ENCODE measurements around the gene PIK3C2G. TPM values are rescaled to one million over a fixed set of nuclear protein-coding genes. Genes with fewer than 3 reads are reported as not detected.

The PIK3C2G gene
- total RNA-seq, 1 experiment from 2014 or later = not detected

DNA sequence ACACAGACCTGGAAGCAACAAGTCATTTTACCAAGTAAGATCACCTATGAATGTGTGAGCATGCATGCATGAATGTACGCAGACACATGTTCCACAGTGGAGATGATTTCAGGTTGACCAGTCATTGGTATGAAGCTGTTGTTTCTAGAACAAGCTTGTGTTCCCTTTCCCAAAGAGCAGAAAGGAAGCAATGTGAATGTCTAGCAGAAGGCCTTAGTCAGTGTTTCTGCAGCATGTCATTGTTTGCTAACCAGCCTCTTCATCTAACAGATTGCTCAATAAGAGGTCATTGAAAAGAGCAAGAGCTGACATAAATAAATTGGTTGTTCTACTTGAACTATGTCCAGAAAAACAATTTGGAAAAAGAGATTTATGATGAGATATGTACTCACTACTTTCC is 285.1 kb downstream of the PIK3C2G start:
- no peaks in the 10 kb centered on the region for H3K27me3 ChIP-seq (ENCODE audit: insufficient read depth, low read length)
- no peaks in the 10 kb centered on the region for H4K20me1 ChIP-seq (ENCODE audit: insufficient read depth)
- no TSS peak for BruUV-seq (replicated peaks)
- ChIA-PET POLR2A (no interaction called here), RAD21 (ENCODE audit: low non-redundant PET in 1 of 2, low total read pairs in 2 of 2, uncharacterized antibody in 2 of 2, unreplicated experiment in 2 of 2) (no interaction called here), CTCF (no interaction called here)
- no peak for ATAC-seq
- no peaks in the 10 kb centered on the region for H3K4me1 ChIP-seq (ENCODE audit: control insufficient read depth in 1 of 2, insufficient read depth in 2 of 2, low read length in 2 of 2)
- intact Hi-C loops (cut with micrococcal nuclease) = no loop called here
- H3K9me2 ChIP-seq (ENCODE audit: insufficient read depth) = no peaks in the 10 kb centered on the region
- TF ChIP-seq RAD21 (IDR thresholded peaks at IDR 0.05; ENCODE audit: low read depth) = no peak
- no peak for TF ChIP-seq ELF1 (IDR thresholded peaks at IDR 0.05; ENCODE audit: borderline replicate concordance, low read depth)
- TF ChIP-seq YY1 (IDR thresholded peaks at IDR 0.05; ENCODE audit: extremely low read depth, insufficient replicate concordance, low read depth, low read length) = no peak
- no peak for TF ChIP-seq CEBPB (IDR thresholded peaks at IDR 0.05; ENCODE audit: low read depth)
- TF ChIP-seq POLR2AphosphoS5 (IDR thresholded peaks at IDR 0.05; ENCODE audit: low read depth, low read length) = no peak
- TF ChIP-seq SIN3A (IDR thresholded peaks at IDR 0.05; ENCODE audit: low read depth) = no peak
- TF ChIP-seq, protein P1, sequence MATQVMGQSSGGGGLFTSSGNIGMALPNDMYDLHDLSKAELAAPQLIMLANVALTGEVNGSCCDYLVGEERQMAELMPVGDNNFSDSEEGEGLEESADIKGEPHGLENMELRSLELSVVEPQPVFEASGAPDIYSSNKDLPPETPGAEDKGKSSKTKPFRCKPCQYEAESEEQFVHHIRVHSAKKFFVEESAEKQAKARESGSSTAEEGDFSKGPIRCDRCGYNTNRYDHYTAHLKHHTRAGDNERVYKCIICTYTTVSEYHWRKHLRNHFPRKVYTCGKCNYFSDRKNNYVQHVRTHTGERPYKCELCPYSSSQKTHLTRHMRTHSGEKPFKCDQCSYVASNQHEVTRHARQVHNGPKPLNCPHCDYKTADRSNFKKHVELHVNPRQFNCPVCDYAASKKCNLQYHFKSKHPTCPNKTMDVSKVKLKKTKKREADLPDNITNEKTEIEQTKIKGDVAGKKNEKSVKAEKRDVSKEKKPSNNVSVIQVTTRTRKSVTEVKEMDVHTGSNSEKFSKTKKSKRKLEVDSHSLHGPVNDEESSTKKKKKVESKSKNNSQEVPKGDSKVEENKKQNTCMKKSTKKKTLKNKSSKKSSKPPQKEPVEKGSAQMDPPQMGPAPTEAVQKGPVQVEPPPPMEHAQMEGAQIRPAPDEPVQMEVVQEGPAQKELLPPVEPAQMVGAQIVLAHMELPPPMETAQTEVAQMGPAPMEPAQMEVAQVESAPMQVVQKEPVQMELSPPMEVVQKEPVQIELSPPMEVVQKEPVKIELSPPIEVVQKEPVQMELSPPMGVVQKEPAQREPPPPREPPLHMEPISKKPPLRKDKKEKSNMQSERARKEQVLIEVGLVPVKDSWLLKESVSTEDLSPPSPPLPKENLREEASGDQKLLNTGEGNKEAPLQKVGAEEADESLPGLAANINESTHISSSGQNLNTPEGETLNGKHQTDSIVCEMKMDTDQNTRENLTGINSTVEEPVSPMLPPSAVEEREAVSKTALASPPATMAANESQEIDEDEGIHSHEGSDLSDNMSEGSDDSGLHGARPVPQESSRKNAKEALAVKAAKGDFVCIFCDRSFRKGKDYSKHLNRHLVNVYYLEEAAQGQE (IDR thresholded peaks at IDR 0.05; ENCODE audit: low read depth) = no peak
- TF ChIP-seq POLR2A (IDR thresholded peaks at IDR 0.05; ENCODE audit: borderline replicate concordance, extremely low read depth, insufficient read depth, insufficient read length) = no peak
- H3K79me2 ChIP-seq (ENCODE audit: insufficient read depth, low read length) = no peaks in the 10 kb centered on the region
- H3K4me2 ChIP-seq (ENCODE audit: low read length) = no peak overlapping the region
- H3K9ac ChIP-seq (ENCODE audit: low read length) = no peak overlapping the region
- H2AFZ ChIP-seq (ENCODE audit: low read depth, low read length, poor library complexity, severe bottlenecking) = no peak overlapping the region
- no peak overlapping the region for H3K4me3 ChIP-seq (replicated peaks in 1 of 2; ENCODE audit: low read depth in 1 of 2, low read length in 2 of 2)
- H3K36me3 ChIP-seq (ENCODE audit: control insufficient read depth in 1 of 2, insufficient read depth in 2 of 2, low read length in 2 of 2) = no peaks in the 10 kb centered on the region
- no peaks in the 10 kb centered on the region for H3K9me3 ChIP-seq (ENCODE audit: control insufficient read depth in 1 of 2, insufficient read depth in 1 of 2, low read depth in 1 of 2, low read length in 2 of 2)
- no peak for DNase-seq (ENCODE audit: low read depth, low spot score)
- H3K27ac ChIP-seq (ENCODE audit: low read depth, low read length) = no peak overlapping the region

Data from HCT116 (cell line).